ENCODE data around the gene RNF115.

DNA sequence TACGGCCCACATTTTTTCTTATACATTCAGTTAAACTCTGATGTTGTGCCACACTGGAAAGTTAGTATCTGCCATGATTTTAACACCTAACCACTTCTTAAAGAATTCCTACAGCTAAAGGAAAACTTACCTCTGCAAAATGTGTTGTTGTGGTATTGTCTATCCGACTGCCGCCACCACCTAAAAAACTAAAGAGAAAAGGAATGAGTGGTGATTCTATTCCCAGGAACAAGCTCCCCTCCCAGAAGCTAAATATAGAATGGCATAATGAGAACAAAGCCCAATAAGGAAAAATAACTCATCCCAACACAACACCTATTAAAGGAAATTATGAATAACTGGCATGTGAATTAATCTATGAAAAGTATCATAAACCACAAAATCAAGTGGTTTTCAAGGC is 39.5 kb downstream of the RNF115 start:
- TF ChIP-seq POLR2A (IDR thresholded peaks at IDR 0.05): no peak
- TF ChIP-seq, protein P1, sequence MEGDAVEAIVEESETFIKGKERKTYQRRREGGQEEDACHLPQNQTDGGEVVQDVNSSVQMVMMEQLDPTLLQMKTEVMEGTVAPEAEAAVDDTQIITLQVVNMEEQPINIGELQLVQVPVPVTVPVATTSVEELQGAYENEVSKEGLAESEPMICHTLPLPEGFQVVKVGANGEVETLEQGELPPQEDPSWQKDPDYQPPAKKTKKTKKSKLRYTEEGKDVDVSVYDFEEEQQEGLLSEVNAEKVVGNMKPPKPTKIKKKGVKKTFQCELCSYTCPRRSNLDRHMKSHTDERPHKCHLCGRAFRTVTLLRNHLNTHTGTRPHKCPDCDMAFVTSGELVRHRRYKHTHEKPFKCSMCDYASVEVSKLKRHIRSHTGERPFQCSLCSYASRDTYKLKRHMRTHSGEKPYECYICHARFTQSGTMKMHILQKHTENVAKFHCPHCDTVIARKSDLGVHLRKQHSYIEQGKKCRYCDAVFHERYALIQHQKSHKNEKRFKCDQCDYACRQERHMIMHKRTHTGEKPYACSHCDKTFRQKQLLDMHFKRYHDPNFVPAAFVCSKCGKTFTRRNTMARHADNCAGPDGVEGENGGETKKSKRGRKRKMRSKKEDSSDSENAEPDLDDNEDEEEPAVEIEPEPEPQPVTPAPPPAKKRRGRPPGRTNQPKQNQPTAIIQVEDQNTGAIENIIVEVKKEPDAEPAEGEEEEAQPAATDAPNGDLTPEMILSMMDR (IDR thresholded peaks at IDR 0.05): no peak

Measured in lower leg skin (tissue), 3 donors.